Measurements from ENCODE around the gene CTAG1A. TPM values are rescaled to one million over a fixed set of nuclear protein-coding genes. Genes with fewer than 3 reads are reported as not detected.
"Not testable (repeated sequence)": the region's sequence is repeated elsewhere in the genome, so short reads cannot be mapped to it uniquely, and the experiment has no call there.

CTAG1A gene
- total RNA-seq, 1 experiment from 2014 or later: not detected

DNA sequence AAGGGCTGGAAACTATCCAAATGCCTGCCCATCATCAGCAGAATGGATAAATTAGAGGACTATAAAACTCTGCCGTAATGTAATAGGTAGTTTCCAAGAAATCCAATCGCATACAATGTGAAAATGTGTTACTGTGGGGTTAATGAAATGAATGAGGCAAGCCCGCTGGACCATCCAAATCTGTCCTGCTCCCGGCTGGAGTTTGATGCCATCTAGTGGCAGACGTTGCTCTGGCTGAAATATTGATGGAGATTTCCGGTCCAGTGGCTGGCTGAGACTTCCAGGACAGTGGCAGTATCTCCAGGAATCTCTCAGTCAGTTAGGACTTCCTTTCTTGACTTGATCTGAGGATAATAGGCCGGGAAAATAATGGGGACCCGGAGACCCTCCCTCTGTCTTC, 1.9 kb upstream of the CTAG1A start:
- H3K9me3 ChIP-seq (ENCODE audit: control insufficient read depth in 1 of 2, insufficient read depth in 1 of 2, low read depth in 1 of 2, low read length in 2 of 2); intact Hi-C loops (cut with micrococcal nuclease); RAD21 ChIA-PET (ENCODE audit: low non-redundant PET in 1 of 2, low total read pairs in 2 of 2, uncharacterized antibody in 2 of 2, unreplicated experiment in 2 of 2): not testable (repeated sequence)

GRCh38 chrX:154590415-154590814, 5.5 kb downstream of the CTAG1A start:
- H3K79me2 ChIP-seq (ENCODE audit: insufficient read depth, low read length); RAD21 ChIA-PET (ENCODE audit: low non-redundant PET in 1 of 2, low total read pairs in 2 of 2, uncharacterized antibody in 2 of 2, unreplicated experiment in 2 of 2); H3K4me3 ChIP-seq (replicated peaks in 1 of 2; ENCODE audit: low read depth in 1 of 2, low read length in 2 of 2); H2AFZ ChIP-seq (ENCODE audit: low read depth, low read length, poor library complexity, severe bottlenecking); H3K27ac ChIP-seq (ENCODE audit: low read depth, low read length); POLR2A ChIA-PET; H3K27me3 ChIP-seq (ENCODE audit: insufficient read depth, low read length); intact Hi-C loops (cut with micrococcal nuclease); H3K9ac ChIP-seq (ENCODE audit: low read length); DNase-seq (ENCODE audit: low read depth, low spot score); H4K20me1 ChIP-seq (ENCODE audit: insufficient read depth); CTCF ChIA-PET; BruUV-seq (replicated peaks); H3K9me2 ChIP-seq (ENCODE audit: insufficient read depth); H3K9me3 ChIP-seq (ENCODE audit: control insufficient read depth in 1 of 2, insufficient read depth in 1 of 2, low read depth in 1 of 2, low read length in 2 of 2); H3K36me3 ChIP-seq (ENCODE audit: control insufficient read depth in 1 of 2, insufficient read depth in 2 of 2, low read length in 2 of 2); H3K4me1 ChIP-seq (ENCODE audit: control insufficient read depth in 1 of 2, insufficient read depth in 2 of 2, low read length in 2 of 2); H3K4me2 ChIP-seq (ENCODE audit: low read length): not testable (repeated sequence)
- ATAC-seq: peak; percentile 69; the same call in 1 of the 2 replicates

More for the DNA sequence above, 1.9 kb upstream of the CTAG1A start:
- H3K27me3 ChIP-seq (ENCODE audit: insufficient read depth, low read length); H3K4me3 ChIP-seq (replicated peaks in 1 of 2; ENCODE audit: low read depth in 1 of 2, low read length in 2 of 2); H2AFZ ChIP-seq (ENCODE audit: low read depth, low read length, poor library complexity, severe bottlenecking); H3K27ac ChIP-seq (ENCODE audit: low read depth, low read length); H4K20me1 ChIP-seq (ENCODE audit: insufficient read depth); H3K4me2 ChIP-seq (ENCODE audit: low read length); H3K9ac ChIP-seq (ENCODE audit: low read length); H3K4me1 ChIP-seq (ENCODE audit: control insufficient read depth in 1 of 2, insufficient read depth in 2 of 2, low read length in 2 of 2); CTCF ChIA-PET; H3K9me2 ChIP-seq (ENCODE audit: insufficient read depth); POLR2A ChIA-PET; H3K36me3 ChIP-seq (ENCODE audit: control insufficient read depth in 1 of 2, insufficient read depth in 2 of 2, low read length in 2 of 2); H3K79me2 ChIP-seq (ENCODE audit: insufficient read depth, low read length); BruUV-seq (replicated peaks); DNase-seq (ENCODE audit: low read depth, low spot score): not testable (repeated sequence)
- peak; percentile 85 for ATAC-seq

DNA sequence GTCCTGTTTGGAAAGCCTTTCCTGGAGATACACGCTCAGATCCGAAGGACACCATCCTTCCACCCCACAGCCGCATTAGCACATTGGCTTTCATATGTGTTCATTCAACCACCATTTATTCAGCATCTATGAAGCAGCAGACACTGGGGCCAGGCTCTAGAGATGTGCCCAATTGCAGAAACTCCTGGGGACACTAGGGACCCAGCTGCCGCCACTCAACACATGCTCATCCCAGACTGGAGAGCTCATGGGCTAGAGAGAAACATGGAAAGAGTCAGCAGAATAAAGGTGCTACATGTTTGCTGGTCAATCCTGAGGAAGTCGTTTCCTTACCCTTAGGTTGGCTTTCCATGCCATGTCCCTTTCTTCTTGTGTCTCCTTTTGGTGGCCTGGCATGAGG, 7.6 kb downstream of the CTAG1A start:
- H3K27me3 ChIP-seq (ENCODE audit: insufficient read depth, low read length): no peaks in the 10 kb centered on the region
- intact Hi-C loops (cut with micrococcal nuclease): no loop called here
- no peaks in the 10 kb centered on the region for H3K36me3 ChIP-seq (ENCODE audit: control insufficient read depth in 1 of 2, insufficient read depth in 2 of 2, low read length in 2 of 2)
- no peak overlapping the region for H3K4me2 ChIP-seq (ENCODE audit: low read length)
- H3K9me3 ChIP-seq (ENCODE audit: control insufficient read depth in 1 of 2, insufficient read depth in 1 of 2, low read depth in 1 of 2, low read length in 2 of 2): no peaks in the 10 kb centered on the region
- H3K79me2 ChIP-seq (ENCODE audit: insufficient read depth, low read length): no peaks in the 10 kb centered on the region
- no peaks in the 10 kb centered on the region for H3K9me2 ChIP-seq (ENCODE audit: insufficient read depth)
- no TSS peak for BruUV-seq (replicated peaks)
- DNase-seq (ENCODE audit: low read depth, low spot score): no peak
- no peak overlapping the region for H3K27ac ChIP-seq (ENCODE audit: low read depth, low read length)
- RAD21 ChIA-PET (ENCODE audit: low non-redundant PET in 1 of 2, low total read pairs in 2 of 2, uncharacterized antibody in 2 of 2, unreplicated experiment in 2 of 2): no interaction called here
- peaks cover 6 to 11% of the 10 kb centered on the region in 2 experiments; a peak in 3 of 4 replicates for H3K4me1 ChIP-seq (ENCODE audit: control insufficient read depth in 1 of 2, insufficient read depth in 2 of 2, low read length in 2 of 2)
- CTCF ChIA-PET: no interaction called here
- no peak overlapping the region for H2AFZ ChIP-seq (ENCODE audit: low read depth, low read length, poor library complexity, severe bottlenecking)
- POLR2A ChIA-PET: no interaction called here
- TF ChIP-seq MAX (IDR thresholded peaks at IDR 0.05) (no peak), YY1 (IDR thresholded peaks at IDR 0.05; ENCODE audit: extremely low read depth, insufficient replicate concordance, low read depth, low read length) (no peak), ZNF274 (IDR thresholded peaks at IDR 0.05; ENCODE audit: low read depth, low read length) (no peak), FOSL1 (IDR thresholded peaks at IDR 0.05; ENCODE audit: low read depth) (no peak), ZFX (IDR thresholded peaks at IDR 0.05) (no peak), SRF (IDR thresholded peaks at IDR 0.05; ENCODE audit: low read depth) (no peak), POLR2AphosphoS5 (IDR thresholded peaks at IDR 0.05; ENCODE audit: low read depth, low read length) (no peak), EGR1 (IDR thresholded peaks at IDR 0.05; ENCODE audit: low read depth) (no peak), EZH2 (IDR thresholded peaks at IDR 0.05) (no peak), SIN3A (IDR thresholded peaks at IDR 0.05; ENCODE audit: low read depth) (no peak), EZH2phosphoT487 (IDR thresholded peaks at IDR 0.05; ENCODE audit: borderline replicate concordance) (no peak), CEBPB (IDR thresholded peaks at IDR 0.05; ENCODE audit: low read depth) (no peak)
- H3K9ac ChIP-seq (ENCODE audit: low read length): no peak overlapping the region
- ATAC-seq: no peak
- H3K4me3 ChIP-seq (replicated peaks in 1 of 2; ENCODE audit: low read depth in 1 of 2, low read length in 2 of 2): no peak overlapping the region
- no peaks in the 10 kb centered on the region for H4K20me1 ChIP-seq (ENCODE audit: insufficient read depth)
